Loucy (cell line): ENCODE measurements around the gene OTOP3.

ENCODE experiments used
- H2AFZ ChIP-seq: fragments of 200-600 bp; sonication (generic); 2 replicates; pipeline ENCODE4 v1.6.0; 2016; ENCODE audit warnings: antibody characterized with exemption, mild to moderate bottlenecking, low read length, moderate library complexity
- H3F3A ChIP-seq: fragments of 200-600 bp; 2 replicates; pipeline ENCODE4 v1.6.0; 2016; ENCODE audit warnings: antibody characterized with exemption, low read depth, mild to moderate bottlenecking
- H3K27me3 ChIP-seq: fragments of 200-600 bp; sonication (generic); 2 replicates; pipeline ENCODE4 v1.6.1; 2014; ENCODE audit warnings: low read length, mild to moderate bottlenecking; ENCODE audit not compliant: insufficient read depth, poor library complexity, severe bottlenecking
- H3K36me3 ChIP-seq: fragments of 200-600 bp; sonication (generic); 2 replicates; pipeline ENCODE4 v1.6.1; 2016; ENCODE audit warnings: low read length; ENCODE audit not compliant: insufficient read depth
- H3K4me1 ChIP-seq: fragments of 200-600 bp; sonication (generic); 2 replicates; pipeline ENCODE4 v1.5.1; 2014; ENCODE audit warnings: low read length, mild to moderate bottlenecking; ENCODE audit not compliant: insufficient read depth, poor library complexity, severe bottlenecking
- H3K4me2 ChIP-seq: fragments of 200-600 bp; sonication (generic); 2 replicates; pipeline ENCODE4 v1.6.0; 2014; ENCODE audit warnings: antibody characterized with exemption, low read length, low read depth, mild to moderate bottlenecking; ENCODE audit not compliant: poor library complexity, severe bottlenecking
- H3K4me3 ChIP-seq: fragments of 200-600 bp; sonication (generic); 2 replicates; pipeline ENCODE4 v1.5.1; 2014; ENCODE audit warnings: low read length, mild to moderate bottlenecking, mixed read lengths; ENCODE audit not compliant: poor library complexity, severe bottlenecking
- H3K79me2 ChIP-seq: fragments of 200-600 bp; sonication (generic); 2 replicates; pipeline ENCODE4 v1.6.1; 2014; ENCODE audit warnings: low read length; ENCODE audit not compliant: insufficient read depth
- H3K9ac ChIP-seq: fragments of 200-600 bp; sonication (generic); 2 replicates; pipeline ENCODE4 v1.6.0; 2014; ENCODE audit warnings: mild to moderate bottlenecking, low read depth, low read length, moderate library complexity; ENCODE audit not compliant: poor library complexity, severe bottlenecking
- H3K9me2 ChIP-seq: fragments of 200-600 bp; sonication (generic); replicated peaks from 2 replicates; pipeline ENCODE4 v1.6.1; 2016; ENCODE audit warnings: low read depth, low read length, mixed read lengths
- H3K9me3 ChIP-seq: fragments of 200-600 bp; sonication (generic); 2 replicates; pipeline ENCODE4 v1.6.1; 2014; ENCODE audit warnings: mild to moderate bottlenecking, antibody characterized with exemption, low read length, low read depth; ENCODE audit not compliant: insufficient read depth
- H4K20me1 ChIP-seq: fragments of 200-600 bp; sonication (generic); 2 replicates; pipeline ENCODE4 v1.6.0; 2014; ENCODE audit warnings: antibody characterized with exemption, low read length, mild to moderate bottlenecking; ENCODE audit not compliant: insufficient read depth, poor library complexity, severe bottlenecking
- EZH2phosphoT487 ChIP-seq: fragments of 200-600 bp; IDR thresholded peaks from 2 replicates; pipeline ENCODE4 v1.6.1; 2018; ENCODE audit warnings: antibody characterized with exemption, mild to moderate bottlenecking, moderate library complexity, borderline replicate concordance
- TF ChIP-seq, protein P1 (sequence below): fragments of 200-600 bp; sonication (generic); conservative IDR thresholded peaks from 2 replicates; pipeline ENCODE4 v1.5.1; 2014; ENCODE audit warnings: mild to moderate bottlenecking, antibody characterized with exemption, low read length

OTOP3 gene

DNA sequence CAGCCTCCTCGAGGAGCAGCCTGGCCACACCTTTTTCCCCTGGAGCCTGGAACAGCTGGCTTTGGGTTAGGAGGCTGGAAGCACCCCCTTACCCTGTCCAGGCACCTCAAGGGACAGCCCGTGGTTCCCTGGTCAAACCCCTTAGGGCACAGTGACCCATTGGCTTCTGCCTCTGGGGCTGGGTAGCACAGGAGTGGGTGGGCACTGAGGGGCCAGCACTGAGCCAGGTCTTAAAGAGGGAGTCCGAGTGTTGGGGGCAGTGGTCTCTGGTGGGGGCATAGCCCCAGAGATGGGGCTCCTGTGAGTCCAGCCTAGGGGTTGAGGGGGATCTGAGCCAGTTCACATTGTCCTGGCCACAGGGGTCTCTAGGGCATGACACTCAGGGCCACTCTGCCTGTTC is 15.4 kb downstream of the OTOP3 start:
- no peaks in the 10 kb centered on the region for H3F3A ChIP-seq
- no peaks in the 10 kb centered on the region for H3K9me3 ChIP-seq
- no peaks in the 10 kb centered on the region for H3K79me2 ChIP-seq
- no peak overlapping the region for H3K4me3 ChIP-seq
- TF ChIP-seq, protein P1, sequence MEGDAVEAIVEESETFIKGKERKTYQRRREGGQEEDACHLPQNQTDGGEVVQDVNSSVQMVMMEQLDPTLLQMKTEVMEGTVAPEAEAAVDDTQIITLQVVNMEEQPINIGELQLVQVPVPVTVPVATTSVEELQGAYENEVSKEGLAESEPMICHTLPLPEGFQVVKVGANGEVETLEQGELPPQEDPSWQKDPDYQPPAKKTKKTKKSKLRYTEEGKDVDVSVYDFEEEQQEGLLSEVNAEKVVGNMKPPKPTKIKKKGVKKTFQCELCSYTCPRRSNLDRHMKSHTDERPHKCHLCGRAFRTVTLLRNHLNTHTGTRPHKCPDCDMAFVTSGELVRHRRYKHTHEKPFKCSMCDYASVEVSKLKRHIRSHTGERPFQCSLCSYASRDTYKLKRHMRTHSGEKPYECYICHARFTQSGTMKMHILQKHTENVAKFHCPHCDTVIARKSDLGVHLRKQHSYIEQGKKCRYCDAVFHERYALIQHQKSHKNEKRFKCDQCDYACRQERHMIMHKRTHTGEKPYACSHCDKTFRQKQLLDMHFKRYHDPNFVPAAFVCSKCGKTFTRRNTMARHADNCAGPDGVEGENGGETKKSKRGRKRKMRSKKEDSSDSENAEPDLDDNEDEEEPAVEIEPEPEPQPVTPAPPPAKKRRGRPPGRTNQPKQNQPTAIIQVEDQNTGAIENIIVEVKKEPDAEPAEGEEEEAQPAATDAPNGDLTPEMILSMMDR: no peak
- TF ChIP-seq EZH2phosphoT487: no peak
- H3K9me2 ChIP-seq: no peaks in the 10 kb centered on the region
- H3K4me1 ChIP-seq: no peaks in the 10 kb centered on the region
- H4K20me1 ChIP-seq: no peaks in the 10 kb centered on the region
- H3K36me3 ChIP-seq: no peaks in the 10 kb centered on the region
- H3K9ac ChIP-seq: no peak overlapping the region
- H3K4me2 ChIP-seq: no peak overlapping the region
- no peaks in the 10 kb centered on the region for H3K27me3 ChIP-seq
- H2AFZ ChIP-seq: no peak overlapping the region

DNA sequence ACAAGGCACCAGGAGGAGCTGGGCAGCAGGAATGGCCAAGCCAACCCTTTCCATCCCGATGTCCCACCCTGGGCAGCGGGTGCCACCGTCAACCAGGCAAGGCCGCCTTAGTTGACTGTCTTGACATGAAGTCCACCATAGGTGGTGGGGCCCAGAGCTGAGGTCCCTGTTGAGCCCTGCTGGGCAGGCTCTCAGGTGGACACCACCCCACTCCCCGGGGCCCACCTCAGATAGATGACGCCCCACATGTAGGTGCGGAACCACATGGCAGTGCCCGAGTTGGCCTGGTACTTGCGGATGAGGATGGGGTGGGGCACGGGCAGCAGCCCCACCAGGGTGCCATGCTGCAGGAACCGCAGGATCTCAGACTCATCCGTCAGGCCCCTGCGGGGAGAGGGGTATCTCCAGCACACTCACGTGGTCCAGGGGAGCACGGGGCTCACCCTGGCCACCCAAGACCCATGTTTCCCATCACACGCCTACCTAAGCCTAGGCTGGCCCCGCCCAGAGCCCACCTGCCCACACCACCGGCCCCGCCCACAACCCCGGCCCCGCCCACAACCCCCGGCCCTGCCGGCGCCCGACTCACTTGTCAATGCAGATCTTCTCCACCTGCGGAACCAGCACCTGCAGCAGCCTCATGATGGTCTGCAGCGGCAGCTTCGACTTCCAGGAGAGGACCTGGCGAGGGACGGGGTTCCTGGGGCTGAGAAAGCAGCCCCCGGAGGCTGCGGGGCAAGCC is 16.2 kb downstream of the OTOP3 start:
- H3K4me2 ChIP-seq: no peak overlapping the region
- no peaks in the 10 kb centered on the region for H4K20me1 ChIP-seq
- no peaks in the 10 kb centered on the region for H3K27me3 ChIP-seq
- no peaks in the 10 kb centered on the region for H3K36me3 ChIP-seq
- no peaks in the 10 kb centered on the region for H3F3A ChIP-seq
- no peaks in the 10 kb centered on the region for H3K9me2 ChIP-seq
- H3K79me2 ChIP-seq: no peaks in the 10 kb centered on the region
- no peaks in the 10 kb centered on the region for H3K9me3 ChIP-seq
- no peak overlapping the region for H3K9ac ChIP-seq
- H3K4me3 ChIP-seq: no peak overlapping the region
- no peak overlapping the region for H2AFZ ChIP-seq
- TF ChIP-seq EZH2phosphoT487: no peak
- TF ChIP-seq, protein P1: no peak
- no peaks in the 10 kb centered on the region for H3K4me1 ChIP-seq

DNA sequence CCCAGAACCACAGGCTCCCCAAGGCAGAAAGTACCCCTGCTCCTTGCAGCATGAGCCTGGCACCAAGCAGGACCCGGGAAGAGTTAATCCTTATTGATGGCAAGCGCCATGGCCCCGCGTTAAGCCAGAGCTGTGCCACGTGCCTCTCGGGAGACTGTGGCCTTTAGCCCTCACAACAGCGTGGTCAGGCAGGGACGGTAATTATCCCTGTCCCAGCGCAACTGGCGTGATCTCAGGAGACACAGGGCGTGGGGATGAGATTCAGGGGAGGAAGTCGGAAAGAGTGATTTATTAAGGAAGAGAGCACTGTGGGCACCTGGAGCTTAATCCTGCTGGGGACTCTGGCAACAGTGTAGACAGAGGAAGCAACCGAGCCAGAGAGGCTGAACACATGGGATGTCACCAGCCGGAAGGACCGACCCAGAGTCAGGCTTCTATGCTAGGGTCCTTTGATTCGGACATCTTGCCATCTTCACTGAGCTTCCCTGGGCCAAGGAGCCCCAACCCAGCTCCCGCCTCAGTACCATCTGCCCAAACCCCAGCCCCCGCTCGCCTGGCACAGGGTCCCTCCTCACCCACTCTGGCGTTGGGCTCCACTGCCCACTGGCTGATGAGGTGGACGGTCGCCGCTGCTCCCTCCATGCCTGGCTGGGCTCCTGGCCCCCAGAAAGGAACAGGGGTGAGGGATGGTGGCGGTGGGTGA is 16.9 kb downstream of the OTOP3 start:
- no peaks in the 10 kb centered on the region for H3K9me3 ChIP-seq
- H3K27me3 ChIP-seq: no peaks in the 10 kb centered on the region
- H3K79me2 ChIP-seq: no peaks in the 10 kb centered on the region
- H3K9me2 ChIP-seq: no peaks in the 10 kb centered on the region
- no peaks in the 10 kb centered on the region for H3K4me1 ChIP-seq
- no peak overlapping the region for H3K4me2 ChIP-seq
- no peaks in the 10 kb centered on the region for H3K36me3 ChIP-seq
- H3K9ac ChIP-seq: no peak overlapping the region
- H3F3A ChIP-seq: no peaks in the 10 kb centered on the region
- H4K20me1 ChIP-seq: no peaks in the 10 kb centered on the region
- no peak overlapping the region for H2AFZ ChIP-seq
- TF ChIP-seq, protein P1: no peak
- TF ChIP-seq EZH2phosphoT487: no peak
- H3K4me3 ChIP-seq: no peak overlapping the region
